ENCODE measurements around the gene WDR75. TPM values are rescaled to one million over a fixed set of nuclear protein-coding genes. Genes with fewer than 3 reads are reported as not detected.

Gene WDR75
- total and polyA plus RNA-seq, 2 of the 4 experiments (the other 2 are of a cell fraction), result 21.7 to 52.2 TPM

- Histone ChIP-seq H3K4ac (ENCODE audit: low read depth, low read length) (no peak overlapping the region), H4K20me1 (ENCODE audit: insufficient read depth, low read length) (no peaks in the 10 kb centered on the region), H3K4me1 (ENCODE audit: control insufficient read depth, insufficient read depth, low read length) (peaks cover 11% of the 10 kb centered on the region), H3K56ac (ENCODE audit: extremely low read depth, insufficient read depth, low read length) (no peak overlapping the region), H2BK20ac (ENCODE audit: low read depth, low read length) (peak overlapping the region; percentile 59; the same call in 1 of the 2 replicates), H2BK15ac (ENCODE audit: low read depth, low read length) (peak overlapping the region; percentile 28; the same call in 2 of the 3 replicates), H3K18ac (ENCODE audit: low read depth, low read length) (peak overlapping the region; percentile 89), H2BK120ac (ENCODE audit: low read depth, low read length) (peak overlapping the region; percentile 55; the same call in 1 of the 2 replicates), H3K4me2 (ENCODE audit: low read depth, low read length) (no peak overlapping the region), H3K14ac (replicated peaks; ENCODE audit: low read depth, low read length) (0 out of 2 replicates have a peak overlapping the region, but pooled peaks have one; percentile 2), H3K9ac (ENCODE audit: low read depth, low read length) (no peak overlapping the region), H2AFZ (replicated peaks; ENCODE audit: low read length, poor library complexity) (no peak overlapping the region), H3K23ac (ENCODE audit: low read depth, low read length) (no peak overlapping the region), H3K36me3 (ENCODE audit: control insufficient read depth, insufficient read depth, low read length) (no peaks in the 10 kb centered on the region), H3K79me1 (ENCODE audit: low read depth in 1 of 2, low read length in 2 of 2) (no peaks in the 10 kb centered on the region), H3K9me3 (ENCODE audit: control insufficient read depth, insufficient read depth, low read length) (no peaks in the 10 kb centered on the region; the same call in 1 of the 2 replicates), H2AK5ac (ENCODE audit: low read depth, low read length) (peak overlapping the region; percentile 18; the same call in 1 of the 2 replicates), H3K27me3 (ENCODE audit: control insufficient read depth, insufficient read depth, low read length) (no peaks in the 10 kb centered on the region), H4K8ac (ENCODE audit: low read depth in 2 of 2, low read length in 2 of 2) (peak overlapping the region; percentile 5 to 57; a peak in 1 of 4 replicates), H3K4me3 (ENCODE audit: insufficient read depth, low read depth, low read length) (no peak overlapping the region), H3K27ac (ENCODE audit: insufficient read depth, low read length) (peak overlapping the region; percentile 66; the same call in 1 of the 2 replicates), H4K91ac (ENCODE audit: insufficient read depth, low read depth, low read length) (0 out of 2 replicates have a peak overlapping the region, but pooled peaks have one; percentile 20), H4K5ac (ENCODE audit: low read depth, low read length) (peak overlapping the region; percentile 18), H2AK9ac (replicated peaks; ENCODE audit: low read depth, low read length, poor library complexity) (no peak overlapping the region), H2BK5ac (ENCODE audit: low read depth, low read length, poor library complexity, severe bottlenecking) (peak overlapping the region; percentile 60), H3K9me1 (ENCODE audit: insufficient read depth, low read length) (0 out of 2 replicates have a peak, but pooled peaks cover 3% of the 10 kb centered on the region)
- DNase-seq (no peak), ATAC-seq (ENCODE audit: low read depth) (peak; percentile 24)
- WGBS, 2 experiments (ENCODE audit: extremely low coverage in 2 of 2, insufficient read length in 1 of 2), result no CpG with 5 or more reads among the region's 5 CpGs
- TF ChIP-seq FOS (IDR thresholded peaks at IDR 0.05; ENCODE audit: low read depth, low read length) (no peak), MXI1 (IDR thresholded peaks at IDR 0.05; ENCODE audit: borderline replicate concordance, low read depth, low read length) (no peak), CHD1 (IDR thresholded peaks at IDR 0.05; ENCODE audit: low read depth, low read length) (no peak), BHLHE40 (IDR thresholded peaks at IDR 0.05; ENCODE audit: low read depth, low read length) (no peak), RAD21 (IDR thresholded peaks at IDR 0.05; ENCODE audit: low read length) (no peak), ELK1 (IDR thresholded peaks at IDR 0.05; ENCODE audit: borderline replicate concordance, low read depth, low read length) (no peak), CTCF (conservative IDR thresholded peaks at IDR 0.05; ENCODE audit: low read depth, low read length) (no peak), MAFK (IDR thresholded peaks at IDR 0.05; ENCODE audit: low read depth, low read length) (no peak)
- dilution Hi-C loops (cut with HindIII; ENCODE audit: low sequenced_read_pairs, unreplicated experiment), result no loop called here
- in situ Hi-C loops (cut with MboI; ENCODE audit: low sequenced_read_pairs), result no loop called here
- intact Hi-C loops (cut with micrococcal nuclease), result no loop called here
- CTCF ChIA-PET, result interaction anchor here (0.7 to 1.0 kb wide), 3 partner anchors 9 to 36 kb away, joined by 3 to 4 read pairs (median 3); no protein-coding TSS in a partner anchor
- POLR2A ChIA-PET (ENCODE audit: unreplicated experiment), result no interaction called here
- BruUV-seq (replicated peaks), result no TSS peak
Measured at GRCh38 chr2:189522435-189523151, 81.3 kb downstream of the WDR75 start.

All from IMR-90 (cell line).